ENCODE data around the gene CDH22.

- TF ChIP-seq MTA3 (IDR thresholded peaks at IDR 0.05; ENCODE audit: borderline replicate concordance) (no peak), ZBTB40 (IDR thresholded peaks at IDR 0.05) (no peak), ZBTB40 (CRISPR knock-in tag; IDR thresholded peaks at IDR 0.05) (no peak), ZNF121 (CRISPR knock-in tag; conservative IDR thresholded peaks at IDR 0.05) (no peak), XRCC3 (IDR thresholded peaks at IDR 0.05) (no peak), HNRNPL (IDR thresholded peaks at IDR 0.05; ENCODE audit: low read depth, low read length) (no peak), STAG1 (CRISPR knock-in tag; IDR thresholded peaks at IDR 0.05; ENCODE audit: borderline replicate concordance) (no peak), EZH2 (IDR thresholded peaks at IDR 0.05; ENCODE audit: borderline replicate concordance, low read depth, low read length) (no peak)
Observed at GRCh38 chr20:46195264-46196036, 112.8 kb downstream of the CDH22 start.
